Inferior parietal cortex (tissue), 1 donor: Measurements from ENCODE around the gene PRKACG.

Experiments used
- DNase-seq: peaks from one replicate; pipeline ENCODE4 v3.0.0-alpha.2; 2016; ENCODE audit errors: extremely low spot score

The PRKACG gene

GRCh38 chr9:68983522-68984424, 30.1 kb downstream of the PRKACG start:
- no peak for DNase-seq

- no peak for DNase-seq
These were observed 30.9 kb downstream of the PRKACG start for GRCh38 chr9:68983008-68983411.

GRCh38 chr9:68981789-68982188, 32.1 kb downstream of the PRKACG start:
- no peak for DNase-seq

- DNase-seq = no peak
These were observed 33.5 kb downstream of the PRKACG start for GRCh38 chr9:68980341-68980914.

GRCh38 chr9:68979538-68980314, 34.2 kb downstream of the PRKACG start:
- DNase-seq = no peak

GRCh38 chr9:68978501-68978900, 35.4 kb downstream of the PRKACG start:
- DNase-seq = no peak

GRCh38 chr9:68978066-68978465, 35.8 kb downstream of the PRKACG start:
- no peak for DNase-seq

- no peak for DNase-seq
These were observed 38.4 kb downstream of the PRKACG start for GRCh38 chr9:68975365-68976043.

- no peak for DNase-seq
These were observed 39.0 kb downstream of the PRKACG start for GRCh38 chr9:68974901-68975300.

- DNase-seq = no peak
These were observed 39.5 kb downstream of the PRKACG start for GRCh38 chr9:68974431-68974830.

- DNase-seq = no peak
These were observed 40.3 kb downstream of the PRKACG start for GRCh38 chr9:68973619-68974018.

- no peak for DNase-seq
These were observed 43.8 kb downstream of the PRKACG start for GRCh38 chr9:68970151-68970550.

GRCh38 chr9:68969538-68969937, 44.4 kb downstream of the PRKACG start:
- no peak for DNase-seq

GRCh38 chr9:68967800-68968199, 46.1 kb downstream of the PRKACG start:
- DNase-seq = no peak

- no peak for DNase-seq
These were observed 47.4 kb downstream of the PRKACG start for GRCh38 chr9:68966496-68966944.

GRCh38 chr9:68964765-68965164, 49.1 kb downstream of the PRKACG start:
- DNase-seq = no peak

GRCh38 chr9:68964102-68964541, 49.8 kb downstream of the PRKACG start:
- DNase-seq = no peak

- DNase-seq = no peak
These were observed 50.5 kb downstream of the PRKACG start for GRCh38 chr9:68963416-68963815.
